CD8-positive, alpha-beta memory T cell (primary cell): ENCODE results near the gene MAML2. TPM values are rescaled to one million over a fixed set of nuclear protein-coding genes. Genes with fewer than 3 reads are reported as not detected.
A peak's percentile ranks its signal among the peaks of the same experiment; 100 is the strongest.

Experiments used
- CTCF ChIA-PET: fragments of 350-600 bp; sonication (Branson Sonifier 250); formaldehyde crosslinking; loops from one replicate; lab custom pipeline; 2021; ENCODE audit warnings: antibody characterized with exemption; lab: Charles Lee
- POLR2A ChIA-PET: fragments of 350-600 bp; sonication (Branson Sonifier 250); formaldehyde crosslinking; loops from one replicate; lab custom pipeline; 2021; ENCODE audit warnings: antibody characterized with exemption; lab: Charles Lee
- DNase-seq, 5 donors: peaks; one replicate each; pipeline versions ENCODE4 v3.0.0 to v3.0.0-alpha.2; 2020 to 2022; ENCODE audit warnings: mixed read lengths in 1 of 5
- H3K27ac ChIP-seq: one replicate; pipeline ENCODE4 v1.7.0; 2013; ENCODE audit warnings: low read depth, mild to moderate bottlenecking, low read length, moderate library complexity
- H3K27me3 ChIP-seq: 2 replicates; pipeline ENCODE4 v1.7.0; 2013; ENCODE audit warnings: low read length, mild to moderate bottlenecking; ENCODE audit not compliant: insufficient read depth, poor library complexity, severe bottlenecking
- H3K36me3 ChIP-seq: 2 replicates; pipeline ENCODE4 v1.7.0; 2013; ENCODE audit warnings: mild to moderate bottlenecking, low read length, moderate library complexity; ENCODE audit not compliant: insufficient read depth
- H3K4me1 ChIP-seq: 2 replicates; pipeline ENCODE4 v1.7.0; 2013; ENCODE audit warnings: mild to moderate bottlenecking, low read length, moderate library complexity; ENCODE audit not compliant: insufficient read depth
- H3K4me3 ChIP-seq: 2 replicates; pipeline ENCODE4 v1.7.0; 2013; ENCODE audit warnings: mild to moderate bottlenecking, low read length
- H3K9me3 ChIP-seq: 2 replicates; pipeline ENCODE4 v1.7.0; 2013; ENCODE audit warnings: mild to moderate bottlenecking, low read length
- H3K27ac Mint-ChIP-seq, 8 donors: one replicate each; pipeline ENCODE4 v1.8.0; 2020 to 2021; ENCODE audit warnings: mixed read lengths in 8 of 8, mild to moderate bottlenecking in 6 of 8, inconsistent platforms in 3 of 8, moderate library complexity in 3 of 8
- H3K27me3 Mint-ChIP-seq, 2 donors: one replicate each; pipeline ENCODE4 v1.8.0; 2020 to 2021; ENCODE audit warnings: mixed read lengths in 2 of 2, mild to moderate bottlenecking in 1 of 2, moderate library complexity in 1 of 2
- H3K36me3 Mint-ChIP-seq, 3 donors: one replicate each; pipeline ENCODE4 v1.8.0; 2020 to 2021; ENCODE audit warnings: mixed read lengths in 3 of 3, inconsistent platforms in 1 of 3, mild to moderate bottlenecking in 1 of 3
- H3K4me1 Mint-ChIP-seq, 3 donors: one replicate each; pipeline ENCODE4 v1.8.0; 2020 to 2021; ENCODE audit warnings: mixed read lengths in 3 of 3, inconsistent platforms in 1 of 3, mild to moderate bottlenecking in 1 of 3
- H3K4me3 Mint-ChIP-seq, 7 donors: one replicate each; pipeline ENCODE4 v1.8.0; 2020 to 2021; ENCODE audit warnings: mixed read lengths in 7 of 7, mild to moderate bottlenecking in 6 of 7, moderate library complexity in 4 of 7, inconsistent platforms in 2 of 7
- H3K9me3 Mint-ChIP-seq, 5 donors: one replicate each; pipeline ENCODE4 v1.8.0; 2020 to 2022; ENCODE audit warnings: mixed read lengths in 5 of 5, mild to moderate bottlenecking in 3 of 5, moderate library complexity in 2 of 5, inconsistent platforms in 1 of 5
- polyA plus RNA-seq: library from polyadenylated mRNA; unstranded; fragments of 300-500 nt; fragmentation: Illumina TruSeq; gene quantifications from one replicate; pipeline ENCODE4 v1.2.3, GENCODE V29; 2021
- total RNA-seq, 2 experiments: library from RNA; stranded (reverse); gene quantifications; one replicate each; pipeline ENCODE4 v1.2.3, GENCODE V29; 2021

The MAML2 gene
- total and polyA plus RNA-seq, 3 experiments from 2014 or later: 11.1 to 15.9 (median 15.6) TPM

DNA sequence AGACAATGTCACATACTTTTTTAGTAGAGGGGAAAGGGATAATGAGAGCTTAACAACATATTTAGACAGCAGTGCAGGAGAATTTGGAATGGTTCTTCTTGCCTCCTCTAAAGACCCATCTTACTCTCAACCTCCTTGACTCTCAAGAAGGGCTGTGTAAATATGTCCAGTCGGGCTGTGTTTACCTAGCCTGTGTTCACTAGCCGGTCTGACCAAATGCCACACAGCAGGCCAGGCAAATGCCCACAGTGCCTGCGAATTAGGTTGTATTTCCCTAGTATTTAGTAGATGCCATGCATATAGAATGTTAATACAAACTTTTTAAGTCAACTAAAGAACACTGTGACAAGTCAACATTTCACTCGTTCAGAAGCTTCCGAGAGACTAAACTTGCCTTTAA, 367.7 kb downstream of the MAML2 start:
- POLR2A ChIA-PET: no interaction called here
- H3K36me3 Mint-ChIP-seq: peaks cover 21 to 32% (median 32%) of the 10 kb centered on the region in 3 donors
- H3K4me3 Mint-ChIP-seq: no peak overlapping the region

GRCh38 chr11:95972060-95972459, 370.9 kb downstream of the MAML2 start:
- CTCF ChIA-PET: no interaction called here
- H3K36me3 ChIP-seq: no peaks in the 10 kb centered on the region
- no peaks in the 10 kb centered on the region for H3K9me3 ChIP-seq
- POLR2A ChIA-PET: no interaction called here
- H3K4me1 ChIP-seq: no peaks in the 10 kb centered on the region
- H3K27me3 ChIP-seq: no peaks in the 10 kb centered on the region
- no peaks in the 10 kb centered on the region for H3K4me1 Mint-ChIP-seq
- no peaks in the 10 kb centered on the region for H3K27me3 Mint-ChIP-seq
- no peak for DNase-seq
- peaks cover 0 to 5% (median 2%) of the 10 kb centered on the region in 5 donors for H3K9me3 Mint-ChIP-seq
- H3K27ac Mint-ChIP-seq: no peak overlapping the region
- no peak overlapping the region for H3K4me3 ChIP-seq
- no peak overlapping the region for H3K4me3 Mint-ChIP-seq
- H3K36me3 Mint-ChIP-seq: peaks cover 2 to 7% (median 3%) of the 10 kb centered on the region in 3 donors
- H3K27ac ChIP-seq: no peak overlapping the region

More for the DNA sequence above, 367.7 kb downstream of the MAML2 start:
- no peak overlapping the region for H3K4me3 ChIP-seq
- no peak for DNase-seq
- no peak overlapping the region for H3K27ac Mint-ChIP-seq
- H3K4me1 ChIP-seq: no peaks in the 10 kb centered on the region
- H3K27me3 ChIP-seq: no peaks in the 10 kb centered on the region
- H3K9me3 Mint-ChIP-seq: no peaks in the 10 kb centered on the region
- H3K27ac ChIP-seq: no peak overlapping the region
- no peaks in the 10 kb centered on the region for H3K27me3 Mint-ChIP-seq
- H3K9me3 ChIP-seq: no peaks in the 10 kb centered on the region
- H3K36me3 ChIP-seq: no peaks in the 10 kb centered on the region
- CTCF ChIA-PET: no interaction called here
- H3K4me1 Mint-ChIP-seq: no peaks in the 10 kb centered on the region

DNA sequence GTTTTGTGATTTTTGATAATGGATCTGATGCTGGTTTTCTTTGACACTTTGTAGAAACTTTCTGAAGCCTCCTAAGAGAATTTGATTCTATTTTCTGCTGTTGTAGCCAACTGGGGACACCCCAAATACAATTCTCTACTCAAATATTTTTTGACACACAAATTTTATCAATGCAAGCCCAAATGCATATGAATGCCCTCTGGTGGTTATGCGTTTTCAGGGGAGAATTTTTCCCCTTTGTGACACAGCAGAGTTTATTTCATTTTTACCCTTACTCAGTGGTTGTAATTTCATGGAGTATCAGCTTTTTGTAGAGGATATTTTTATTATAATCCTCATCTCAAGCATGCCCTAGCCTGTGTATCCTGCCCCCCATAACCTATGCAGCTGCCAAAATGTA, 374.4 kb downstream of the MAML2 start:
- CTCF ChIA-PET: interaction anchor here (1.1 kb wide), 1 partner anchor 24 kb away, joined by 3 read pairs; no protein-coding TSS in a partner anchor
- no peak overlapping the region for H3K27ac ChIP-seq
- no peaks in the 10 kb centered on the region for H3K9me3 ChIP-seq
- Mint-ChIP-seq H3K36me3 (no peaks in the 10 kb centered on the region), H3K4me1 (no peaks in the 10 kb centered on the region), H3K9me3 (peaks cover 0 to 5% (median 2%) of the 10 kb centered on the region in 5 donors), H3K4me3 (no peak overlapping the region), H3K27ac (no peak overlapping the region), H3K27me3 (no peaks in the 10 kb centered on the region)
- H3K36me3 ChIP-seq: no peaks in the 10 kb centered on the region
- no peaks in the 10 kb centered on the region for H3K4me1 ChIP-seq
- no peaks in the 10 kb centered on the region for H3K27me3 ChIP-seq
- POLR2A ChIA-PET: no interaction called here
- H3K4me3 ChIP-seq: no peak overlapping the region
- DNase-seq: no peak

DNA sequence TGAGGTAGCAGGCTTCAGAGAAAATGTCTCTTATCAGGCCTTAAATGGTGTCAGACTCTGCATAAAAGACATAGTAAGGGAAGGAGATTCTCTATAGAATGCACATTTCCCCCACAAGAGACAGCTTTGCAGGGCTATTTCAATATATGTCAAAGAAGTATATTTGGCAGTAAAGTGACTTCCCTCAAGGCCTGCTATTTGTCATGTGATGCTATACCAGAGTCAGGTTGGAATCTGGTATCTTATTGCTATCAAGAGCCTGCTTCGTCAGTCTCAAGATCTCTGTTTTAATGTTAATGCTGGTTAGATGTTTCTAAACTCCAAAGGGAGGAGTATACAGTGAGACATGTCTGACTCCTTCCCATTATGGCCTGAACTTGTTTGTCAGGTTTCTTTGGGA, 378.7 kb downstream of the MAML2 start:
- H3K4me1 ChIP-seq: no peaks in the 10 kb centered on the region
- H3K4me1 Mint-ChIP-seq: no peaks in the 10 kb centered on the region
- no peaks in the 10 kb centered on the region for H3K36me3 ChIP-seq
- no peak overlapping the region for H3K4me3 Mint-ChIP-seq
- POLR2A ChIA-PET: no interaction called here
- H3K27ac Mint-ChIP-seq: peak overlapping the region in 1 of 8 donors; percentile 3
- no peak for DNase-seq
- H3K27ac ChIP-seq: no peak overlapping the region
- peaks cover 0 to 5% (median 2%) of the 10 kb centered on the region in 5 donors for H3K9me3 Mint-ChIP-seq
- no peaks in the 10 kb centered on the region for H3K27me3 Mint-ChIP-seq
- CTCF ChIA-PET: no interaction called here
- H3K36me3 Mint-ChIP-seq: no peaks in the 10 kb centered on the region
- no peak overlapping the region for H3K4me3 ChIP-seq
- no peaks in the 10 kb centered on the region for H3K27me3 ChIP-seq
- H3K9me3 ChIP-seq: no peaks in the 10 kb centered on the region

DNA sequence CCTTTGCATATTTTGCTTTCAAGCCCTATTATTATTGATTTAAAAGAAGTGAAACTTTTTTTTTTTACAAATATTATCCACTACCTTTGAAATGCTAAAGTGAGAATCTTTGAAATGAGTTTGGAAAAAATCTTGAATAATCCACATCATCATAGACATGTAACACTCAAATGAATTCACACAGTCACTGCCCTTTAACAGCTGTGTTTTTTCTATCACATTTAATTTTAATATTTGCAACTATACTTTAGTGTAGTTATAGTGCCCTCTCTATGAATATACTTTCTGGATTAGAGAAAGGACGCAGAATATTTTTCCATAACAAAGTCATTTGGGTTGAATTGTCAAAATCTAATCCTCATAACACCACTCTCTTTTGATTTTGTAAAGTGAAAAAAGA, 381.2 kb downstream of the MAML2 start:
- H3K4me1 Mint-ChIP-seq: no peaks in the 10 kb centered on the region
- no peak overlapping the region for H3K4me3 Mint-ChIP-seq
- Histone ChIP-seq H3K36me3 (no peaks in the 10 kb centered on the region), H3K27me3 (no peaks in the 10 kb centered on the region), H3K4me1 (no peaks in the 10 kb centered on the region), H3K9me3 (no peaks in the 10 kb centered on the region), H3K27ac (no peak overlapping the region), H3K4me3 (no peak overlapping the region)
- ChIA-PET CTCF (no interaction called here), POLR2A (no interaction called here)
- H3K36me3 Mint-ChIP-seq: no peaks in the 10 kb centered on the region
- no peak overlapping the region for H3K27ac Mint-ChIP-seq
- no peaks in the 10 kb centered on the region for H3K9me3 Mint-ChIP-seq
- DNase-seq: no peak
- no peaks in the 10 kb centered on the region for H3K27me3 Mint-ChIP-seq

GRCh38 chr11:95950905-95951304, 392.1 kb downstream of the MAML2 start:
- CTCF ChIA-PET: no interaction called here

GRCh38 chr11:95948637-95949036, 394.4 kb downstream of the MAML2 start:
- Mint-ChIP-seq H3K36me3 (peaks cover 1 to 33% (median 3%) of the 10 kb centered on the region in 3 donors), H3K27ac (no peak overlapping the region), H3K9me3 (peaks cover 4 to 18% (median 6%) of the 10 kb centered on the region in 5 donors), H3K4me1 (no peaks in the 10 kb centered on the region), H3K27me3 (peaks cover 0 to 3% of the 10 kb centered on the region in 2 donors), H3K4me3 (no peak overlapping the region)
- H3K36me3 ChIP-seq: no peaks in the 10 kb centered on the region
- no peaks in the 10 kb centered on the region for H3K4me1 ChIP-seq
- no peaks in the 10 kb centered on the region for H3K9me3 ChIP-seq
- H3K27ac ChIP-seq: no peak overlapping the region
- no peak for DNase-seq
- no peak overlapping the region for H3K4me3 ChIP-seq
- H3K27me3 ChIP-seq: no peaks in the 10 kb centered on the region
- POLR2A ChIA-PET: no interaction called here
- CTCF ChIA-PET: no interaction called here

More at GRCh38 chr11:95950905-95951304, 392.1 kb downstream of the MAML2 start:
- Mint-ChIP-seq H3K4me1 (no peaks in the 10 kb centered on the region), H3K9me3 (peaks cover 0 to 7% (median 2%) of the 10 kb centered on the region in 5 donors), H3K27ac (no peak overlapping the region), H3K36me3 (peaks cover 0 to 20% (median 0%) of the 10 kb centered on the region in 3 donors), H3K27me3 (peaks cover 0 to 3% of the 10 kb centered on the region in 2 donors), H3K4me3 (no peak overlapping the region)
- no peak overlapping the region for H3K27ac ChIP-seq
- no peak for DNase-seq
- POLR2A ChIA-PET: no interaction called here
- no peaks in the 10 kb centered on the region for H3K4me1 ChIP-seq
- H3K36me3 ChIP-seq: no peaks in the 10 kb centered on the region
- H3K9me3 ChIP-seq: no peaks in the 10 kb centered on the region
- no peak overlapping the region for H3K4me3 ChIP-seq
- no peaks in the 10 kb centered on the region for H3K27me3 ChIP-seq

DNA sequence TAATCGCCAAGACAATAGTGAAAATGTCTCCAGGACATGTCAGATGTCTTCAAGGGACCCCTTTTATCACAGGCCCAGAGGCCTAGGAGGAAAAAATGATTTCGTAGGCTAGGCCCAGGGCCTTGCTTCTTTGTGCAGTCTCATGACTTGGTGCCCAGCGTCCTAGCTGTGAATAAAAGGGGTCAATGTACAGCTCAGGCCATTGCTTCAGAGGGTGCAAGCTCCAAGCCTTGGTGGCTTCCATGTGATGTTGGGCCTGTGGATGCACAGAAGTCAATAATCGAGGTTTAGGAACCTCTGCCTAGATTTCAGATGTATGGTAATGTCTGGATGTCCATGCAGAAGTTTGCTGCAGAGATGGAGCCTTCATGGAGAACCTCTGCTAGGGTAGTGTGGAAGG, 398.4 kb downstream of the MAML2 start:
- Histone ChIP-seq H3K27ac (no peak overlapping the region), H3K4me1 (no peaks in the 10 kb centered on the region), H3K27me3 (no peaks in the 10 kb centered on the region), H3K36me3 (no peaks in the 10 kb centered on the region), H3K9me3 (no peaks in the 10 kb centered on the region), H3K4me3 (no peak overlapping the region)
- peaks cover 0 to 2% of the 10 kb centered on the region in 2 donors for H3K27me3 Mint-ChIP-seq
- H3K27ac Mint-ChIP-seq: no peak overlapping the region
- H3K4me1 Mint-ChIP-seq: no peaks in the 10 kb centered on the region
- CTCF ChIA-PET: interaction anchor here (1.1 kb wide), 1 partner anchor 23 kb away, joined by 3 read pairs; no protein-coding TSS in a partner anchor
- no peak for DNase-seq
- peaks cover 1 to 29% (median 3%) of the 10 kb centered on the region in 3 donors for H3K36me3 Mint-ChIP-seq
- POLR2A ChIA-PET: no interaction called here
- H3K4me3 Mint-ChIP-seq: no peak overlapping the region
- peaks cover 4 to 18% (median 6%) of the 10 kb centered on the region in 5 donors for H3K9me3 Mint-ChIP-seq
